Choroid plexus epithelial cell (primary cell): ENCODE results near the gene MIOX.

Experiments
- DNase-seq: peaks from one replicate; pipeline ENCODE4 v3.0.0-alpha.2; 2010; ENCODE audit warnings: low read depth
- H3K4me3 ChIP-seq: 2 replicates; pipeline ENCODE4 v1.5.1; 2011; ENCODE audit warnings: low read depth, mild to moderate bottlenecking, control low read depth, low read length, moderate library complexity
- CTCF ChIP-seq: conservative IDR thresholded peaks from 2 replicates; pipeline ENCODE4 v1.5.1; 2011; ENCODE audit warnings: low read depth, mild to moderate bottlenecking, control low read depth, inconsistent platforms, low read length, moderate library complexity

MIOX gene

GRCh38 chr22:50526834-50527801, 40.5 kb downstream of the MIOX start:
- no peak for DNase-seq
- peak overlapping the region; percentile 84 for H3K4me3 ChIP-seq
- no peak for TF ChIP-seq CTCF

- TF ChIP-seq CTCF = no peak
- no peak for DNase-seq
- H3K4me3 ChIP-seq = no peak overlapping the region
These were observed 41.4 kb downstream of the MIOX start for GRCh38 chr22:50527921-50528681.

GRCh38 chr22:50528682-50529415, 42.2 kb downstream of the MIOX start:
- TF ChIP-seq CTCF = no peak
- H3K4me3 ChIP-seq = peak overlapping the region; percentile 62
- DNase-seq = no peak

GRCh38 chr22:50529416-50529896, 42.8 kb downstream of the MIOX start:
- H3K4me3 ChIP-seq = peak overlapping the region; percentile 62
- no peak for TF ChIP-seq CTCF
- no peak for DNase-seq

- peak within 1 kb of the TSS; percentile 62 for H3K4me3 ChIP-seq
- TF ChIP-seq CTCF = no peak
- peak; percentile 85 for DNase-seq
These were observed 43.4 kb downstream of the MIOX start, which contains the start of gene TYMP for GRCh38 chr22:50529897-50530579. Gene TYMP (minus strand): TSS chr22:50530012. CDS start chr22:50529709, 303 bp downstream.

- no peak for DNase-seq
- TF ChIP-seq CTCF = no peak
- peak overlapping the region; percentile 62 for H3K4me3 ChIP-seq
These were observed 43.9 kb downstream of the MIOX start for GRCh38 chr22:50530580-50530876.
